ENCODE data around the gene ATAD3C.
"Not testable (repeated sequence)": the region's sequence is repeated elsewhere in the genome, so short reads cannot be mapped to it uniquely, and the experiment has no call there.

ATAD3C gene

GRCh38 chr1:1440262-1441001 lies 9.1 kb upstream of the ATAD3C start:
- DNase-seq (ENCODE audit: low read depth in 3 of 3, low spot score in 1 of 3) = no peak

GRCh38 chr1:1441002-1441888 lies 8.2 kb upstream of the ATAD3C start:
- DNase-seq (ENCODE audit: low read depth in 3 of 3, low spot score in 1 of 3) = peak in 2 of 3 donors; percentile 34 to 60

GRCh38 chr1:1442069-1442770 lies 7.3 kb upstream of the ATAD3C start:
- DNase-seq (ENCODE audit: low read depth in 3 of 3, low spot score in 1 of 3) = no peak

GRCh38 chr1:1446631-1447030 lies 2.9 kb upstream of the ATAD3C start:
- DNase-seq (ENCODE audit: low read depth in 3 of 3, low spot score in 1 of 3) = not testable (repeated sequence)

- DNase-seq (ENCODE audit: low read depth in 3 of 3, low spot score in 1 of 3) = not testable (repeated sequence)
These were observed 1.1 kb downstream of the ATAD3C start for GRCh38 chr1:1450616-1451015.

- DNase-seq (ENCODE audit: low read depth in 3 of 3, low spot score in 1 of 3) = no peak
These were observed 2.3 kb downstream of the ATAD3C start for GRCh38 chr1:1451696-1452364.

GRCh38 chr1:1452365-1452739 lies 2.9 kb downstream of the ATAD3C start:
- DNase-seq (ENCODE audit: low read depth in 3 of 3, low spot score in 1 of 3) = not testable (repeated sequence)

GRCh38 chr1:1452882-1453281 lies 3.4 kb downstream of the ATAD3C start:
- no peak for DNase-seq (ENCODE audit: low read depth in 3 of 3, low spot score in 1 of 3)

GRCh38 chr1:1454286-1455056 lies 5.0 kb downstream of the ATAD3C start:
- DNase-seq (ENCODE audit: low read depth in 3 of 3, low spot score in 1 of 3) = not testable (repeated sequence)

GRCh38 chr1:1455366-1455884 lies 5.9 kb downstream of the ATAD3C start:
- DNase-seq (ENCODE audit: low read depth in 3 of 3, low spot score in 1 of 3) = no peak

GRCh38 chr1:1455934-1456333 lies 6.4 kb downstream of the ATAD3C start:
- DNase-seq (ENCODE audit: low read depth in 3 of 3, low spot score in 1 of 3) = not testable (repeated sequence)

GRCh38 chr1:1456683-1457255 lies 7.3 kb downstream of the ATAD3C start:
- DNase-seq (ENCODE audit: low read depth in 3 of 3, low spot score in 1 of 3) = not testable (repeated sequence)

GRCh38 chr1:1459156-1459555 lies 9.7 kb downstream of the ATAD3C start:
- not testable (repeated sequence) for DNase-seq (ENCODE audit: low read depth in 3 of 3, low spot score in 1 of 3)

GRCh38 chr1:1459711-1460110 lies 10.2 kb downstream of the ATAD3C start:
- DNase-seq (ENCODE audit: low read depth in 3 of 3, low spot score in 1 of 3) = not testable (repeated sequence)

GRCh38 chr1:1460540-1461130 lies 11.1 kb downstream of the ATAD3C start:
- no peak for DNase-seq (ENCODE audit: low read depth in 3 of 3, low spot score in 1 of 3)

GRCh38 chr1:1461721-1462317 lies 12.3 kb downstream of the ATAD3C start:
- DNase-seq (ENCODE audit: low read depth in 3 of 3, low spot score in 1 of 3) = no peak

- no peak for DNase-seq (ENCODE audit: low read depth in 3 of 3, low spot score in 1 of 3)
These were observed 13.0 kb downstream of the ATAD3C start for GRCh38 chr1:1462318-1462966.

- no peak for DNase-seq (ENCODE audit: low read depth in 3 of 3, low spot score in 1 of 3)
These were observed 13.8 kb downstream of the ATAD3C start for GRCh38 chr1:1463312-1463711.

Measured in stimulated activated CD4-positive, alpha-beta T cell treated with anti-CD3 and anti-CD28 coated beads, TNF-alpha, amount 100 ng/mL, for 1 hour (primary cell).